HG02840 (cell line): ENCODE measurements around the gene SORCS2.

Experiments used
- ATAC-seq: cut with Tn5 transposase; IDR thresholded peaks from one replicate; pipeline ENCODE4 v1.9.1; 2021; ENCODE audit warnings: mild to moderate bottlenecking, moderate library complexity, moderate number of reproducible peaks; ENCODE audit not compliant: unreplicated experiment, low FRiP score

Gene SORCS2

GRCh38 chr4:7647600-7648543 lies 455.5 kb downstream of the SORCS2 start:
- ATAC-seq = no peak

GRCh38 chr4:7648544-7649395 lies 456.4 kb downstream of the SORCS2 start:
- no peak for ATAC-seq

GRCh38 chr4:7649411-7649740 lies 457.0 kb downstream of the SORCS2 start:
- no peak for ATAC-seq

GRCh38 chr4:7649741-7650531 lies 457.6 kb downstream of the SORCS2 start:
- no peak for ATAC-seq

- ATAC-seq = no peak
These were observed 458.5 kb downstream of the SORCS2 start for GRCh38 chr4:7650606-7651385.

GRCh38 chr4:7651461-7651921 lies 459.2 kb downstream of the SORCS2 start:
- no peak for ATAC-seq

- ATAC-seq = no peak
These were observed 459.7 kb downstream of the SORCS2 start for GRCh38 chr4:7652006-7652405.

- ATAC-seq = no peak
These were observed 460.1 kb downstream of the SORCS2 start for GRCh38 chr4:7652451-7652881.

GRCh38 chr4:7652906-7653305 lies 460.6 kb downstream of the SORCS2 start:
- no peak for ATAC-seq

GRCh38 chr4:7653510-7654369 lies 461.4 kb downstream of the SORCS2 start:
- no peak for ATAC-seq

GRCh38 chr4:7654550-7655445 lies 462.5 kb downstream of the SORCS2 start:
- no peak for ATAC-seq

GRCh38 chr4:7655511-7656243 lies 463.3 kb downstream of the SORCS2 start:
- no peak for ATAC-seq

GRCh38 chr4:7656244-7656800 lies 464.0 kb downstream of the SORCS2 start:
- no peak for ATAC-seq

GRCh38 chr4:7657545-7658297 lies 465.4 kb downstream of the SORCS2 start:
- no peak for ATAC-seq

- ATAC-seq = no peak
These were observed 466.2 kb downstream of the SORCS2 start for GRCh38 chr4:7658341-7659204.
